ENCODE data around the gene UACA. TPM values are rescaled to one million over a fixed set of nuclear protein-coding genes. Genes with fewer than 3 reads are reported as not detected.
"Not testable (repeated sequence)": the region's sequence is repeated elsewhere in the genome, so short reads cannot be mapped to it uniquely, and the experiment has no call there.

The UACA gene
- total and polyA plus RNA-seq, 2 experiments from 2014 or later, result 64.0 to 135 TPM

- H3K9ac ChIP-seq, result no peak overlapping the region
- TF ChIP-seq EZH2 (IDR thresholded peaks at IDR 0.05; ENCODE audit: insufficient read depth, poor library complexity, severe bottlenecking) (no peak), EZH2phosphoT487 (IDR thresholded peaks at IDR 0.05; ENCODE audit: insufficient read depth, low read depth) (no peak)
- H4K20me1 ChIP-seq (ENCODE audit: insufficient read depth), result no peaks in the 10 kb centered on the region
- DNase-seq, result no peak
- H3K36me3 ChIP-seq (ENCODE audit: low read depth), result peaks cover 83% of the 10 kb centered on the region
- H3K4me3 ChIP-seq, result no peak overlapping the region
- no peaks in the 10 kb centered on the region for H3K27me3 ChIP-seq (replicated peaks; ENCODE audit: insufficient read depth)
- peaks cover 5% of the 10 kb centered on the region; the same call in 1 of the 2 replicates for H3K4me1 ChIP-seq (ENCODE audit: insufficient read depth)
- no peaks in the 10 kb centered on the region for H3K9me3 ChIP-seq (ENCODE audit: low read depth)
- no peaks in the 10 kb centered on the region for H3K9me2 ChIP-seq (ENCODE audit: insufficient read depth)
- no peak overlapping the region for H3K4me2 ChIP-seq (ENCODE audit: unreplicated experiment)
- in situ Hi-C loops (cut with MboI), result loop anchor here (10.0 kb wide), 1 partner anchor 145 kb away; no protein-coding TSS in a partner anchor
- WGBS, 2 experiments (ENCODE audit: low coverage in 1 of 2, low lambda C conversion rate in 2 of 2, missing lambda C conversion rate in 2 of 2), result 73 to 74% methylated on average over 8 of the region's 8 CpGs
- H3K27ac ChIP-seq, result no peak overlapping the region
- H3K79me2 ChIP-seq (ENCODE audit: insufficient read depth), result peaks cover 2% of the 10 kb centered on the region; the same call in 1 of the 2 replicates
- H3F3A ChIP-seq (ENCODE audit: insufficient read depth), result peaks cover 30% of the 10 kb centered on the region
- no peak overlapping the region for H2AFZ ChIP-seq
These were observed 93.2 kb downstream of the UACA start for GRCh38 chr15:70669966-70670658.

- peaks cover 30% of the 10 kb centered on the region for H3F3A ChIP-seq (ENCODE audit: insufficient read depth)
- H3K9ac ChIP-seq, result no peak overlapping the region
- H3K4me2 ChIP-seq (ENCODE audit: unreplicated experiment), result no peak overlapping the region
- in situ Hi-C loops (cut with MboI), result no loop called here
- H3K27ac ChIP-seq, result no peak overlapping the region
- H3K36me3 ChIP-seq (ENCODE audit: low read depth), result peaks cover 84% of the 10 kb centered on the region
- H3K4me1 ChIP-seq (ENCODE audit: insufficient read depth), result peaks cover 5% of the 10 kb centered on the region; the same call in 1 of the 2 replicates
- no peak for TF ChIP-seq EZH2 (IDR thresholded peaks at IDR 0.05; ENCODE audit: insufficient read depth, poor library complexity, severe bottlenecking)
- TF ChIP-seq EZH2phosphoT487 (IDR thresholded peaks at IDR 0.05; ENCODE audit: insufficient read depth, low read depth), result no peak
- H3K79me2 ChIP-seq (ENCODE audit: insufficient read depth), result peaks cover 10% of the 10 kb centered on the region; the same call in 1 of the 2 replicates
- no peak overlapping the region for H3K4me3 ChIP-seq
- no peaks in the 10 kb centered on the region for H3K27me3 ChIP-seq (replicated peaks; ENCODE audit: insufficient read depth)
- WGBS, 2 experiments (ENCODE audit: low coverage in 1 of 2, low lambda C conversion rate in 2 of 2, missing lambda C conversion rate in 2 of 2), result 85% methylated on average over 4 of the region's 4 CpGs
- no peaks in the 10 kb centered on the region for H4K20me1 ChIP-seq (ENCODE audit: insufficient read depth)
- H3K9me2 ChIP-seq (ENCODE audit: insufficient read depth), result no peaks in the 10 kb centered on the region
- DNase-seq, result no peak
- no peak overlapping the region for H2AFZ ChIP-seq
- H3K9me3 ChIP-seq (ENCODE audit: low read depth), result no peaks in the 10 kb centered on the region
These were observed 94.3 kb downstream of the UACA start for GRCh38 chr15:70669006-70669602.

GRCh38 chr15:70665599-70665998 lies 97.8 kb downstream of the UACA start:
- DNase-seq, result no peak

GRCh38 chr15:70664494-70664893 lies 98.9 kb downstream of the UACA start:
- DNase-seq, result no peak
- no peaks in the 10 kb centered on the region for H3K9me3 ChIP-seq (ENCODE audit: low read depth)
- no peak overlapping the region for H3K9ac ChIP-seq
- no peaks in the 10 kb centered on the region for H3K27me3 ChIP-seq (replicated peaks; ENCODE audit: insufficient read depth)
- H3K9me2 ChIP-seq (ENCODE audit: insufficient read depth), result no peaks in the 10 kb centered on the region
- H3K4me2 ChIP-seq (ENCODE audit: unreplicated experiment), result no peak overlapping the region
- H3K36me3 ChIP-seq (ENCODE audit: low read depth), result peaks cover 53% of the 10 kb centered on the region
- no peak overlapping the region for H3K4me3 ChIP-seq
- peaks cover 3% of the 10 kb centered on the region; the same call in 1 of the 2 replicates for H4K20me1 ChIP-seq (ENCODE audit: insufficient read depth)
- peaks cover 29% of the 10 kb centered on the region for H3F3A ChIP-seq (ENCODE audit: insufficient read depth)
- no peak for TF ChIP-seq EZH2 (IDR thresholded peaks at IDR 0.05; ENCODE audit: insufficient read depth, poor library complexity, severe bottlenecking)
- no peak for TF ChIP-seq EZH2phosphoT487 (IDR thresholded peaks at IDR 0.05; ENCODE audit: insufficient read depth, low read depth)
- no peak overlapping the region for H3K27ac ChIP-seq
- H3K4me1 ChIP-seq (ENCODE audit: insufficient read depth), result no peaks in the 10 kb centered on the region
- in situ Hi-C loops (cut with MboI), result no loop called here
- H3K79me2 ChIP-seq (ENCODE audit: insufficient read depth), result peaks cover 21% of the 10 kb centered on the region
- WGBS, 2 experiments (ENCODE audit: low coverage in 1 of 2, low lambda C conversion rate in 2 of 2, missing lambda C conversion rate in 2 of 2), result 73 to 80% methylated on average over 4 of the region's 4 CpGs
- no peak overlapping the region for H2AFZ ChIP-seq

More at GRCh38 chr15:70665599-70665998, 97.8 kb downstream of the UACA start:
- H3K4me3 ChIP-seq, result no peak overlapping the region
- in situ Hi-C loops (cut with MboI), result no loop called here
- peaks cover 3% of the 10 kb centered on the region; the same call in 1 of the 2 replicates for H4K20me1 ChIP-seq (ENCODE audit: insufficient read depth)
- no peaks in the 10 kb centered on the region for H3K27me3 ChIP-seq (replicated peaks; ENCODE audit: insufficient read depth)
- H3K36me3 ChIP-seq (ENCODE audit: low read depth), result peaks cover 60% of the 10 kb centered on the region
- no peaks in the 10 kb centered on the region for H3K4me1 ChIP-seq (ENCODE audit: insufficient read depth)
- H3K9me3 ChIP-seq (ENCODE audit: low read depth), result no peaks in the 10 kb centered on the region
- WGBS, 2 experiments (ENCODE audit: low coverage in 1 of 2, low lambda C conversion rate in 2 of 2, missing lambda C conversion rate in 2 of 2), result 85 to 87% methylated on average over 1 of the region's 1 CpG
- TF ChIP-seq EZH2phosphoT487 (IDR thresholded peaks at IDR 0.05; ENCODE audit: insufficient read depth, low read depth) (no peak), EZH2 (IDR thresholded peaks at IDR 0.05; ENCODE audit: insufficient read depth, poor library complexity, severe bottlenecking) (no peak)
- no peak overlapping the region for H2AFZ ChIP-seq
- H3K27ac ChIP-seq, result no peak overlapping the region
- no peaks in the 10 kb centered on the region for H3K9me2 ChIP-seq (ENCODE audit: insufficient read depth)
- H3K4me2 ChIP-seq (ENCODE audit: unreplicated experiment), result no peak overlapping the region
- H3K79me2 ChIP-seq (ENCODE audit: insufficient read depth), result peaks cover 21% of the 10 kb centered on the region
- peaks cover 30% of the 10 kb centered on the region for H3F3A ChIP-seq (ENCODE audit: insufficient read depth)
- no peak overlapping the region for H3K9ac ChIP-seq

- H3F3A ChIP-seq (ENCODE audit: insufficient read depth), result peaks cover 14% of the 10 kb centered on the region; the same call in 1 of the 2 replicates
- H3K27me3 ChIP-seq (replicated peaks; ENCODE audit: insufficient read depth); H3K27ac ChIP-seq; H3K4me2 ChIP-seq (ENCODE audit: unreplicated experiment); H4K20me1 ChIP-seq (ENCODE audit: insufficient read depth); in situ Hi-C loops (cut with MboI); H2AFZ ChIP-seq; DNase-seq; H3K9me2 ChIP-seq (ENCODE audit: insufficient read depth); H3K9me3 ChIP-seq (ENCODE audit: low read depth); H3K9ac ChIP-seq; H3K4me3 ChIP-seq; H3K4me1 ChIP-seq (ENCODE audit: insufficient read depth): not testable (repeated sequence)
- H3K79me2 ChIP-seq (ENCODE audit: insufficient read depth), result peaks cover 21% of the 10 kb centered on the region
- 97 to 98% methylated on average over 3 of the region's 3 CpGs for WGBS, 2 experiments (ENCODE audit: low coverage in 1 of 2, low lambda C conversion rate in 2 of 2, missing lambda C conversion rate in 2 of 2)
- peaks cover 40% of the 10 kb centered on the region for H3K36me3 ChIP-seq (ENCODE audit: low read depth)
These were observed 100.3 kb downstream of the UACA start for GRCh38 chr15:70663069-70663468.

All from GM23248 (cell line).